HepG2 (cell line): ENCODE measurements around the gene GPR158.

ENCODE experiments used
- MAZ ChIP-seq, 2 experiments: sonication (generic) in 1 of 2; formaldehyde crosslinking in 1 of 2; IDR thresholded peaks; 2 replicates each; pipeline versions ENCODE4 v1.5.0 to v1.6.1; 2012 to 2020; ENCODE audit warnings: low read depth in 2 of 2, mild to moderate bottlenecking in 2 of 2, borderline replicate concordance in 1 of 2, improper control_type of control experiment in 1 of 2, low read length in 1 of 2, missing genetic modification reagents in 1 of 2, moderate library complexity in 1 of 2
- STAT5B ChIP-seq: sonication (generic); formaldehyde crosslinking; IDR thresholded peaks from 2 replicates; pipeline ENCODE4 v1.4.0; 2020; ENCODE audit warnings: missing genetic modification reagents
- ZNF274 ChIP-seq: sonication (generic); formaldehyde crosslinking; IDR thresholded peaks from 2 replicates; pipeline ENCODE4 v1.5.1; 2020; ENCODE audit warnings: mild to moderate bottlenecking, missing genetic modification reagents
- ZSCAN20 ChIP-seq: sonication (generic); formaldehyde crosslinking; IDR thresholded peaks from 2 replicates; pipeline ENCODE4 v1.4.0; 2020; ENCODE audit warnings: missing genetic modification reagents, mild to moderate bottlenecking, borderline replicate concordance

GRCh38 chr10:25349520-25349919 is 174.7 kb downstream of the GPR158 start:
- no peak for TF ChIP-seq MAZ (IDR thresholded peaks at IDR 0.05; ENCODE audit: borderline replicate concordance, low read depth, low read length)
- TF ChIP-seq MAZ (CRISPR knock-in tag; IDR thresholded peaks at IDR 0.05; ENCODE audit: low read depth), result no peak
- TF ChIP-seq ZNF274 (CRISPR knock-in tag), result no peak
- TF ChIP-seq ZSCAN20 (CRISPR knock-in tag), result no peak
- no peak for TF ChIP-seq STAT5B (CRISPR knock-in tag)
